Activated effector memory CD4-positive, alpha-beta T cell treated with Interleukin-2 at 50 U/mL for 16 hours (primary cell): ENCODE results near the gene DRAP1.
A peak's percentile ranks its signal among the peaks of the same experiment; 100 is the strongest.
"Not testable (repeated sequence)": the region's sequence is repeated elsewhere in the genome, so short reads cannot be mapped to it uniquely, and the experiment has no call there.

ENCODE experiments used
- DNase-seq: peaks from one replicate; pipeline ENCODE4 v3.0.0-alpha.2; 2020

The DRAP1 gene

DNA sequence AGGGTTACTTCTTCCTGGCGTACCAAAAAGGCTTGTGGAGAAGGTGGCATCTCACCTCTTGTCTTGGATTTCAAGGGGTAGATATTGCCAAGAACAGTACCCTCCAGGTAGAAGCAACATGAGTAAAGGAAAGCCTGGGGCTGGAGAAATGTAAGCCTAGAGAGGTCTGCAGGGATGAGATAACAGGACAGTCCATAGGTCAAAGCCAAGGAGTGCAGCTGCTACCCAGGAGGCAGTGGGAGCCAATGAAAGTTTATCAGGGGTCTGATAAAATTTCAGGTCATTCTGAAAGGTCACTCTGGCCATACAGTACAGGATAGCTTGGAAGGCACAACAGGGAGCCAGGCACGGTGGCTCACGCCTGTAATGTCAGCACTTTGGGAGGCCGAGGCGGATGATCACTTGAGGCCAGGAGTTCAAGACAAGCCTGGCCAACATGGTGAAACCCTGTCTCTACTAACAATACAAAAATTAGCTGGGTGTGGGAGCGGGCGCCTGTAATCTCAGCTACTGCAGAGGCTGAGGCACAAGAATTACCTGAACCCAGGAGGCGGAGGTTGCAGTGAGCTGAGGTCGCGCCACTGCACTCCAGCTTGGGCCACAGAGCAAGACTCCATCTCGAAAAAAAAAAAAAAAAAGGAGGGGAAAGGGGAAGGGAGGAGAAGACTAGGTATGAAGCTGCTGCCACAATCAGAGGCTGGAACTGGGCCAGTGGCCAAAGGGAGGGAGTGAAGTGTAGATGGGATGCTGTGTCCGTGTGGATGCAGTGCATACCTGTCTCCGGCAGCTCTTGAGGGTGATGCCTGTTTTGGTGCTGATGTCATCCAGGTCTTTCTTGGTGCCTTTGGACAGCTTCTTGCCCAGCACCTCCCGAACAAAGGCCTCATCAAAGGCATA is 32.2 kb upstream of the DRAP1 start:
- DNase-seq: no peak

DNA sequence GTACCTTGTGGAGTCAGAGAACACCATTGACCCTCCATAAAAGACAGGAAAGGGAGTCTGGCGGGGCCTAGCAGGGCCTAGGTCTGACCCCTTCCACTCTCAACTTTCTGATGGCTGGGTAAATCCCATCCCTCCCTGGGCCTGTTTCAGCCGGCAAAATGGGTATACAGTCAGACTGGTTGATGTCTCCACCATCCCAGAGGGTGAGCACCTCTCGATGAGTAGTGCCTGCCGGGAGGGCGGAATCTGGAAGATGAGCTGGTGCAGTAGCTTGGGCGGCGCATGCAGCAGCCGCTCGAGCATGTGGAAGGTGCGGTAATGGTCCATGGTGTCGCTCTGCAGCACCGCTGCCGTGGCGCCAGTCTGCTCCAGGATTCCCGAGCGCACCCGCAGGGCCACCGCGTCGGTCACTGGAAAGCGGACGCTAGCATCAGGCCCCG is 31.5 kb upstream of the DRAP1 start:
- DNase-seq: no peak

DNA sequence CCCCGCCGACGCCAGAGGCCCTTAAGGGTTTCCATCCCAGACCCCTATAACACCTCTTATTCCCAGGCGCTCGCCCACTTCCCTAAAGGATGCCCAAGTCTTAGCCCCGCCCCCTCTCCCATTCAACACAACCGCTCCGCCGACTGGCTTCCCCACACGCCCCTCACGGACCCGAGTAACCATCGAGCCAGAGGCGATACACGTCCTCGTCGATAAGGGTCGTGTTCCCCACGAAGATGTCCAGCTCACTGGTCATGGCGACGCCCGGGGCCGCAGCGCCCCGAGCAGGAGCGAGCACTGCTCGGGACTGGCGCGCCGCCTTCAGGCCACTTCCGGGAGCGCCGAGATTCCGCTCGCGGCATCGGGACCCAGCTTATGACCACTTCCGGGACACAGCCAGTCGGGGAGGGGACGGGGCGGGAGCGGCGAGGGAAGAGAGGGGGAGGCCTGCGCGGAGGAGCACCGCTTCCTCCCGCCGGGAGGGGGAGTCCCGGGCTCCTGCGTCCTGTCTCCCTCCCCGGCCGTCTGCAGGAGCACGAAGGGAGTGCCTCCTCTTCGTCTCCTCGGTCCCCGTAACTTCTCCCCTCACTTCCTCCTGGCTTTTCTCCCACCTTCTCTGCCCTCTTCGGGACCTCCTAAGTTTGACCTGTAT is 30.9 kb upstream of the DRAP1 start, which contains the start of gene FIBP:
FIBP (minus strand) TSS at position 309 of the 652 bp plus-strand sequence; CDS start at position 256, 53 bp downstream.
- DNase-seq: peak; percentile 94

DNA sequence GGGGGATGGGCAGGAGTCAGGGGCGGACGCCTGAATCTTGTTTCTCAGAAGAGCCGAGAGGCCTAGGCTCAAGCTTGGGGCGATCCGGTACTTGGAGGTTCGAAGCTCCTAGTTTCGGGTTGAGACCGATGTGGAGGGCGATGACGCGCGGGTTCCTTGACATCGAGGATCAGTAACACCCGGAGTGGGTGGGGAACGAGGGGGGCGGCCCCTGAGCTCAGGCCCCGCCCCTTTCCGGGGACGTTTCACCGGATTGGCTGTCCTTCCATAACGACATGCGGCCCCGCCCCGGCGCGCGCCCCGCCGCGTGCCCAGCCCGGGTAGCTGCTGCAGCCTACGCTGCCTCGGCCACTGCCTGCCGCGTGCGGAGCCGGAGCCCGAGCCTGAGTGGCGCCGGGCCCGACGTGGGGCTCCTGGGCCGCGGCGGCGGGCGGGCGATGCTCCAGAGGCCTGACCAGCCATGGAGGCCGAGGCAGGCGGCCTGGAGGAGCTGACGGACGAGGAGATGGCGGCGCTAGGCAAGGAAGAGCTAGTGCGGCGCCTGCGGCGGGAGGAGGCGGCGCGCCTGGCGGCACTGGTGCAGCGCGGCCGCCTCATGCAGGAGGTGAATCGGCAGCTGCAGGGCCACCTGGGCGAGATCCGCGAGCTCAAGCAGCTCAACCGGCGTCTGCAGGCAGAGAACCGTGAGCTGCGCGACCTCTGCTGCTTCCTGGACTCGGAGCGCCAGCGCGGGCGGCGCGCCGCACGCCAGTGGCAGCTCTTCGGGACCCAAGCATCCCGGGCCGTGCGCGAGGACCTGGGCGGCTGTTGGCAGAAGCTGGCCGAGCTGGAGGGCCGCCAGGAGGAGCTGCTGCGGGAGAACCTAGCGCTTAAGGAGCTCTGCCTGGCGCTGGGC is 28.7 kb upstream of the DRAP1 start, which contains the start of gene CCDC85B:
CCDC85B (plus strand) TSS at position 350 of the 895 bp plus-strand sequence; CDS start at position 461, 111 bp downstream.
- peak; percentile 97 for DNase-seq

DNA sequence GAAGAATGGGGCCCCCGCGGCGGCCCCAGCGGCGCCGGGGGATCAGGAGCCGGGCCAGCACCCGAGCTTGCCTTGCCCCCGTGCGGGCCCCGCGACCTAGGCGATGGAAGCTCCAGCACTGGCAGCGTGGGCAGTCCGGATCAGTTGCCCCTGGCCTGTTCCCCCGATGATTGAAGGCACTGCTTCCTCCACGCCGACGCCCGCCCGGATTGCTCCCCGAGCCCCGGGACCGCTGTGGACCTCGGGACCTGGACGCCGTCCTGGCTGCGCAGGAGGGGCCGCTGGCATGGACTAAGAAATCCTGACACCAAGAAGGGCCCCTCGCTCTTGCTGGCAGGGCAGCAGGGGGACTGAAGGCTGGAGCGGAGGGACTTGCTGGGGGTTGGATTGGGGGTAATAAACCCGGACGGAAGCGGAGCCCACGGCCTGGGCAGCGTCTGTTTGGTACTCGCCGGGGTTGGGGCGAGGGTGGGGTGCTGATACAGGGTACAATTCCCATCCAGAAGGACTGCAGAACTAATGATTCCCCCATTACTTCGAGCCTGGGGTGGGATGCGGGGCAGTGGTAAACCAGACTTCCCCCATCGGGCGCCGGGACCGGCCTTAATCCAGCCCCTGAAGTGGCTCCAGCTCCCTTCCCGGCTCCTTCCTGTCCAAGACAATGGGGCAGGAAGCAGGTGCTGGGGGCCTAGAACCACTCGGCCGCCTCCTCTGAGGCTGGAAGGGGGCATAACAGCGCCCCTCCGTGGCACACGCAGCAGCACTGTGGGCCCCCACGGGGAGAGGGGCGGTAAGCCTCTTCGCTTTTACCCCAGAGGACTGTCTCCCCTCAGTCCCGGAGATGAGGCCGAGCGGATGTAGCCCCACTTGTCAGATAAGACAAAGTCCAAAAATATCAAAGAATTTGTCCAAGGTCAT is 27.7 kb upstream of the DRAP1 start:
- DNase-seq: no peak

DNA sequence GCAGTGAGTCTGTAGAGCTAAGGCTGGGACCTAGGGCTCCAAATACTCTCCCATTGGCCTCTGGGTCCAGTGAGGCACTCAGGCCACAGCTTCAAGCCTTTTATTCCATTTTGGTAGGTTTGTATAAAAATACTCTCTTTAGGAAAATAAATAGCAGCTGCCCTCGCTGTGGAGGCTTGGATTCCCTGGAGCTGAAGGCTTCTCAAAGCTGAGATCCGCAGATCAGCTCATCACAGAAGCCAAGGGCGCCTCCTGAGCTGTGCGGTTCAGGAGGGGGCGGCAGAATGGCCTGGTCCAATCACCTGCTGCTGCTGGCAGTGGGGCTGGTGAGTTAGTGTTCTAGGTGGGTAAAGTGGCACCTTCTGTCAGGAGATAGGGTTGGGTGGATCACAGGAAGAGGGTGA is 27.1 kb upstream of the DRAP1 start:
- not testable (repeated sequence) for DNase-seq

DNA sequence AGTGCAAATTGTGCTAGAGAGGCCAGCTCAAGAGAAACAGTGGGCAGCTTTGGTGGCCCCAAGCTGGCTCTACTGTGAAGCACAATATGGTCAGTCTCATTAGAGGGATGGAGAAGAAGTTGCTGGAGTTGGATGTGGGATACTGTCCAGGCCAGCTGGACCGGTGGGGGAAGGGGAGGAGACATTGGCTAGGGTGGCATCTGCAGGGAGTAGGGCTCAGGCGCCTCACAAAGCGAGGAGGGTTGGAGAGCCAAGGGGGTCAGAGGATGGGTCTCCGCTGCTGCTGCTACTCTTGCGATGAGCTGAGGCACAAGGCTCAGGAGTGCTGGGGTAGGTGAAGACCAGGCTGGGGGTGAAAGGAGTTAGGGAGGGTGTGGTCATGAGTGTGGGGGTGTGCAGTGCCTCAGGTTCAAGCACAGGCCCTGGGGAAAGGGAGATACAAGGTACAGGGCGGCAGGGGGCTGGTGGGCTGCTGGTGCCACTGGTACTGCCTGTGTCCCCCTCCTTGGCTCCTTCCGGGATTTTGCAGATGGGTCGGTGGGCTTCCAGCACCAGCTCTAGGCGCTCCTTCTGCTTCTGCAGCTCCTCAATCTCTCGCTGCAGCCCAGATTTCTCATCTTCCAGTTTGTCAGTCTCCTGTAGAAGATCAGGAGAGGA is 26.4 kb upstream of the DRAP1 start:
- DNase-seq: no peak

DNA sequence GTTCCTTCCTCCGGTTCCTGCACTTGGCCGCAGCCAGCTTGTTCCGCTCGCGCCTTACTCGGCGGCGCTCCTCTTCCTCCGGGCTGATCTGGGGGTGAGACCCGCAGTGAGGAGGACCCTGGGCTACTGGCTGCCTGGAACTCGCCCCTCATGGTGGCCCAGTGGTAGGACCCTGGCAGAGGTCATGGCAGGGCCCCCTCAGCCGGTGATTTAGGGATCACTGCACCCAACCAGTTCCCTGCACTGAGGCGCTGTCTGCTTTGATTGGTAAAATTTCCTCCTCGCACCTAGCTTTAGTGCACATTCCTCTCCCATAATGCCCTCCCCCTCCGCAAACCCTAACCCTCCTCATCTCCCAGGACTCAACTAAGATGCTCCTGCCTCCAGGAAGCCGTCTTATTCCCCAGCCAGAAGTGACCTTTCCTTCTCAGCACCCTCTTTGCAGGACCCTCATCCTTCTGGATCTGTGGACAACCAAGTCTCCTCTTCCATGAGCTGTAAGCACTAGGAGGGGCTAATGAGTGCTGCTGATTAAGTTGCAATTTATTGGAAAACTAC is 25.1 kb upstream of the DRAP1 start:
- DNase-seq: no peak

DNA sequence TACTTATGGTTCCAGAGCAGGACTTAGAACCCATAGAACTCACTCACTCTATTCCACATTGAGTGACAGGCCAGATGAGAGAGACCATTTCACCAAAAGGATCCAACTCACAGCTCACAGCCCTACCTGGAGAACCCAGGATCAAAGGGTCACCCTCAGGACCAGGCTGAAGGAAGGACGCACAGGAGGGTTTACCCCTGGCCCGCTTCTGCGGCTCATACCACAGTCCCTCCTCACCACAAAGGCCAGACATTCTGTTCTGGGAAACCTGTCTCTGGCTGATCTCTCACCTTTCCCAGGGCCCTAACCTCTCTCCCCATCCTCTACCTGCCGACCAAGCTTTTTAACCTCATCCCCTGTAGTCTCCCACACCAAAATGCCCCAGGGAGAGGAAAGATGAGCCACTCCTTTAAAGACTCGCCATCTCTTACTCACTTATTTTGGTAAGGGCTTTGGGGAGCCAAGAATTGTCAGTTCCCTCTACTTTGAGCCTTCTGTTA is 23.7 kb upstream of the DRAP1 start:
- no peak for DNase-seq

DNA sequence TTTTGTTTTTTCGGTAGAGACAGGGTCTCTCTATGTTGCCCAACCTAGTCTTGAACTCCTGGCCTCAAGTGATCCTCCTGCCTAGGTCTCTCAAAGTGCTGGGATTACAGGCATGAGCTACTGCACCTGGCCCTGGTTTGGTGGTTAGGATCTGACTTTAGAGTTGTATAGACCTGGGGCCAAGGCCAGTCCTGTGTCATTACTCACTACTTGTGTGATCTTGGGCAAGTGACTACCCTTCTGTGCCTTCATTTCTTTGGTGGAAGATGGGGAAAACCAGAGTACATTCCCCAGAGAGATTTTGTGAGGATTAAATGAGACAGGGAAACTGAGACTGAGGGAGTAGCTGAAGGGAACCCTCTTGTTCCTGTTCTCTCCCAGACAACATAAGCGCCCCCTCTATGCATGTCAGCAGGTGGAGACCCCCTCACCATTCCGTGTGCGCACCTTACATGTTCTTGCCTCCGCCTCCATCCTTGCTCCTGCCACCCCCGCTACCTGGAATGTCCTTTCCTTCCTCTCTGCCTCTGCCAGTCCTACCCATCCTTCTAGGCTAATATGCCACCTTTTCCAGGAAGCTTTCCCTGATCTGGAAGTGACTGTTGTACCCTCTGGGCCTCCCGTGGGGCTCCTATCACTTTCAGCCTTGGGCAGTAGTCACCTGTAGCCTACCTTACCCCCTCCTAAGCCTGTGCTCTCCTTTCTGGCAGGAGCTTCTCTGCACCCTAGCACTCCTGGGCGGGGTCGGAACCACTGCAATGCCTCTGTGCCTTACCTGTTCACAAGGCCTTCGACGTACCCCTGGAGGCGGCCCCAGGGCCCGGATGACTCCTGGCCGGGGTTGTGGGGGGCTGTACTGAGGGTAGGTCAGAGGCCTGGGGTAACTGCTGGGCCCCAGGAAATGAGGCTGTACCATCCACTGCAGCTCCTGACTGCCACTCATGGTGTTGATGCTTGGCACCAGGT is 22.9 kb upstream of the DRAP1 start:
- DNase-seq: no peak

DNA sequence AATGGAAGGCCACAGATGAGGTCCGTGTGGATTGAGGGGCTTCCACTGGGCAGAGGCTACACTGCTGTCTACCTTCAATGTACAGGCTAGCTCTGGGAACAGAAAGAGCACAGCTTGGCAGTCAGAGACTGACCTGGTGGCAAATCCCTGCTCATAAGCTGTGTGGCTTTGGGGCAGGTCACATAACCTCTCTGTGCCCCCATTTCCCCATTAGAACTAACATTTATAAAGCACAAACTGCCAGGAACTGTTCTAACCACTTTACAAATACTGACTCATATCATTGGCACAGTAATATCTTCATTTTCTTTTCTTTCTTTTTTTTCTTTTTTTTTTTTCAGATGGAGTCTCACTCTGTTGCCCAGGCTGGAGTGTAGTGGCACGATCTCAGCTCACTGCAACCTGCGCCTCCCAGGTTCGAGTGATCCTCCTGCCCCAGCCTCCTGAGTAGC is 22.2 kb upstream of the DRAP1 start:
- no peak for DNase-seq

DNA sequence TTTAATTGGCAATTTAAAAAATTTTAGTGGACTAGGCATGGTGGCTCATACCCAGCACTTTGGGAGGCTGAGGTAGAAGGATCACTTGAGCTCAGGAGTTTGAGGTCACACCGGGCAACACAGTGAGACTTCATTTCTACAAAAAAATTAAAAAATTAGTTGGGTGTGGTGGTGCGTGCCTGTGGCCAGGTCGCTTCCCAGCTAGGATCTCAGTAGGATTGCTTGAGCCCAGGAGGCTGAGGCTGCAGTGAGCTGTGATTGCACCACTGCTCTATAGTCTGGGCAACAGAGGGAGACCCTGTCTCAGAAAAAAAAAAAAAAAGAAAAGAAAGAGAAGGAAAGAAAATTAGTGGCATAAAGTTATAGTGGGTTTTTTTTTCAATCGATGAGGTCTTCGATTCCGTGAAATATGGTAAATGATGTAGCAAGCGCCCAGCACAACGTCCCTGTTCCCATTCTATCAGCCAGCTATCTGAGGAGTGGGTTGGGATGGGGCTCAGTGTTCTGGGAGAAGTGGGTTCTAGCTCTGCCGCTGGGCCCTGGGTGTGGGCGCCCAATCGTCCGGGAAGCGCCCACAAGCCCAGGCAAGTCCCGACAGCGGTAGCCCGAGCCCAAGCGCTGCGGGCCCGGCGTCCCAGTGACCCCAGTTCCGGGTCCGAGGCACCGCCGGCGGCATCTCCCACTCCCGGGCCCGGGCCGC is 20.4 kb upstream of the DRAP1 start:
- DNase-seq: no peak

DNA sequence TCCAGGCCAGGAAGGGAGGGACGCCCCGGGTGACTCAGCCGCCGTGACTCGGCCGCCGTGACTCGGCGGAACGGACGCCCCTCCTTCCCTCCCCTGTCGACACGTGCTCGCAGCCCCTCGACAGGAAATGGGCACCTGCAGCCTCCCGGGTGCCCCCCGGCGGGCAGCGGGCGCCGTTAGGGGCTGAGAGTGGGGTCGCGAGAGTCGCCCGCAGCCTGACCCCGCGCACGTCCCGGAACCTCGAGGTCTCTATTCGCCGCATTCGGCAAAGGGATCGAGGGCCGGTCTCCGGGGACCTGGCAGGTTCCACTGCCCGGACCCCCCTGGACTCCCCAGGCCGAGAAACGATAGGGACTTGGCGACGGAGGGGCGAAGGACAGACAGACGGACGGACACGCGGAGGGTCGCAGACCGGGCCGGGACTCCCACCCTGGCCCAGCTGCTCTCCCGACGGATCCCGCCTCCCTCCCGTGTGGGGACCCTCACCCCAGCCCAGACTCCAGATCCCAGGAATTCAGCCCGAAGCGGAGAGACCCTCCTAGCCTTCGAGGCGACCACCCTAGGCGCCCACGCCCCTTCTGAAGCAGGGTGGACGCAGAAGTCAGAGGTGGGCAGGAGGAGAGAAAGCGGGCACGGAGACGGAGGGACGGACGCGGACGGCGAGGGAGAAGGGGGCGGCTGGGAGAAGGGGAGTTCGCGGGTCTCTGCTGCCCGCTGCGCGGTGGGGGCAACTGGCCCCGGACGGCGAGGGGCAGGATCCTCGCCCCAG is 19.7 kb upstream of the DRAP1 start:
- DNase-seq: peak; percentile 35

DNA sequence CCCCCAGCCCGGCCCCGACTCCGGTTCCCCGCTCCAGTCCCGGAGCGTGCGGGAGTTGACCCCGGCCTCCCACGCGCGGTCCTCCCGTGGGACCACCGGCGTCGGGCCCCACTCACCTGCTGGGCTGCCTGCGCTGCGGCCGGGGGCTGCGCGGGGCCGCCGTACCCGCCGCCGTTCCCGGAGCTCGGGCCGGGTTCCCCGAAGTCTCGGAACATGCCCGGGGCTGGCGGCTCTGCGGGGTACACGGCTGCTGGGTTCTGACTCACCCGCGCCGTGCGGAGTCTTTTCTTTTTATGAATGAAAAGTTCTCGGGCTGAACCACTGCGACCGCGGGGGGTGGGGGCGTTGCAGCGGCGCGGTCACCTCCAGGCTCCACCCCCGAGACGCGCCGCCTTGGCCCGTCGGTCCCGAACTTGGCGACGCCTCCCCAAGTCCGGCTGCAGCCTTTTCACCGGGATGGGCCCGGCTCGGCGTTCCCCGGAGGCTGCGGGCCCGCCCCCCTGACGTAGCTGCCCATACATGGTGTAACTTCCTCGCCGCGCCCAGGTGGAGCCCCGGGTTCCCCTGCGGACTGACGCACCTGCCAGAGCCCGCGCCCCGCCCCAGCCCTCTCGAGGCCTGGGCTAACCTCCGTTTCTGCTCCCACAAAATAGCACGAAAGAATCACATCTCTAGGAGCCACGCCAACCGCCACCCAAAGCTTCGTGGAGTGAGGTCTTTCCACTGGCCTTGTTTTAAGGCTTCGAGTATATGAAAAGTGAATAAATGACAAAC is 18.9 kb upstream of the DRAP1 start, which contains the start of gene FOSL1:
FOSL1 (minus strand) TSS at position 264 of the 774 bp plus-strand sequence; CDS start at position 215, 49 bp downstream.
- DNase-seq: peak; percentile 86

DNA sequence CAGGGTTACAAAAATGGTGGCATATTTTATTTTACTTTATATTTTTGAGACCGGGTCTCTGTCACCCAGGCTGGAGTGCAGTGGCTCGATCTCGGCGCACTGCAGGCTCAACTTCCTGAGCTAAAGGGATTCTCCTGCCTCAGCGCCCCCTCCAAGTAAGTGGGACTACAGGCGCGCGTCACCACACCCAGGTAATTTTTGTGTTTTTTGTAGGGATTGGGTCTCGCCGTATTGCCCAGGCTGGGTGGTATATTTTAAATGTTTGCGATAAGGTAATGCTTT is 18.4 kb upstream of the DRAP1 start:
- DNase-seq: no peak

DNA sequence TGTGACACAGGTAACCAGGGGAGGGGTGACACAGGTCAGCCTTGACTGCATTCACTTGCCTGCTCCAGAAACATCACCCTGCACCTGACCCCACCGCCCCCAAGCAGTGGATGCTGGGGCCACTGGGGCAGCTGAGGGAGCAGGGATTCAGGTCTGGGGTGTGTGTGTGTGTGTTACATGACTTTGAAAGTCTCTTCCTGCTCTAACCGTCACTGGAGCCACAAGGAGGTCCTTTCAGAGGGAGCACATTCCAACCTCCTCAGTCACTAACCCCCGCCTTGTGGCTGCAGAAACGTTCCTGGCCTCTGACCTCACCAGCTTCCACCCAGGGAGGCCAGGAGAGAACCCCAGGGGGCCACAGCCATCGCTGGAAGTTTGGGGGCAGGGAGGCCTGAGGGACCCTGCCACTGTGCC is 16.2 kb upstream of the DRAP1 start:
- no peak for DNase-seq

DNA sequence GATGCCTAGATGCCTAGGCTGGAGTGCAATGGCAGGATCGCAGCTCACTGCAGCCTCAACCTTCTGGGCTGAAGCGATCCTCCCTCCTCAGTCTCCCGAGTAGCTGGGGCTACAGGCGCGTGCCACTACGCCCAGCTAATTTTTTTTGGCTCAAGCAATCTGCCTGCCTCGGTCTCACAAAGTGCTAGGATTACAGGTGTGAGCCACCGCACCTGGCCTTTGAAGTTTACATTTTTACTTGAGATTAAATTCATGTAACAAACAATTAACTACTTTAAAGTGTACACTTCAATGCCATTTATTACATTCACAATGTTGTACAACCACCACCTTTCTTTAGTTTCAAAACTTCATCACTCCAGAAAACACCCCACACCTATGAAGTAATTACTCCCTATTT is 15.5 kb upstream of the DRAP1 start:
- no peak for DNase-seq
